GM21529 (cell line): Measurements from ENCODE around the gene OR51T1.

Experiments used
- ATAC-seq: cut with Tn5 transposase; IDR thresholded peaks from one replicate; pipeline ENCODE4 v1.9.1; 2021; ENCODE audit not compliant: unreplicated experiment

The OR51T1 gene

DNA sequence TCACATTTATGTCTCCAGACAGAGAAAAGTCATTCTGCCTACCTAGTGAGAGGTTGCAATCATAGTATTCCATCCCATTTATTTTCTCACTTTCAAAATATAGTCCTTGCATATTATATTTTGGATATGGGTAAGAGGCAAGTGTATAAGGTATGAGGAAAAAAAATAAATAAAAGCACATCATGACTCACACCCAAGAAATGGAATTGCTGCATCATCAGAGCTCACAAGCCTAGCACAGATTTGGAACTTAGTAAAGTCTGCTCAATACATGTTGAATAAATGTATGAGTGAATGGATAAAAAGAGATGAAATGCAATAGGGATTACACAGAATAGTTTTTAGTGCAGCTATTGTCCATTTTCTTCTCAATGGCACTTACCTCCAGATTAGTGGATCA, 44.9 kb downstream of the OR51T1 start:
- no peak for ATAC-seq
